Right lobe of liver (tissue), 6 donors: ENCODE measurements around the gene SLC29A2. TPM values are rescaled to one million over a fixed set of nuclear protein-coding genes. Genes with fewer than 3 reads are reported as not detected.

Experiments
- ATAC-seq, 4 donors: fragments of 200-7000 bp; cut with Tn5 transposase; one replicate each; pipeline ENCODE4 v1.9.1; 2020; ENCODE audit warnings: mild to moderate bottlenecking in 4 of 4, moderate library complexity in 4 of 4
- DNase-seq, 3 donors: peaks; one replicate each; pipeline ENCODE4 v3.0.0-alpha.2; 2020
- H3K27ac ChIP-seq, 3 donors: fragments of 200-600 bp; one replicate each; pipeline ENCODE4 v1.8.0; 2022
- H3K27me3 ChIP-seq, 2 donors: fragments of 200-600 bp; one replicate each; pipeline ENCODE4 v1.8.0; 2022
- H3K36me3 ChIP-seq, 4 donors: fragments of 200-600 bp; sonication (generic) in 1 of 4; one replicate each; pipeline versions ENCODE4 v1.5.1 to v1.8.0; 2017 to 2022; ENCODE audit warnings: control low read depth in 1 of 4
- H3K4me1 ChIP-seq, 4 donors: fragments of 200-600 bp; sonication (generic) in 1 of 4; one replicate each; pipeline versions ENCODE4 v1.5.1 to v1.8.0; 2017 to 2022; ENCODE audit warnings: control low read depth in 1 of 4
- H3K4me3 ChIP-seq, 3 donors: fragments of 200-600 bp; one replicate each; pipeline ENCODE4 v1.8.0; 2022
- H3K9me3 ChIP-seq, 4 donors: fragments of 200-600 bp; sonication (generic) in 1 of 4; one replicate each; pipeline versions ENCODE4 v1.5.1 to v1.8.0; 2017 to 2022; ENCODE audit warnings: control low read depth in 1 of 4
- POLR2A ChIP-seq: fragments of 450-650 bp; IDR thresholded peaks from one replicate; pipeline ENCODE4 v1.6.1; 2017; ENCODE audit warnings: antibody characterized with exemption, mild to moderate bottlenecking
- WGBS: methylation state at CpG from one replicate; pipeline ENCODE4 v1.1.6; 2018; ENCODE audit warnings: low coverage, low lambda C conversion rate; ENCODE audit not compliant: insufficient coverage; ENCODE audit errors: missing lambda C conversion rate; 5-methylcytosine and 5-hydroxymethylcytosine counted together
- intact Hi-C, 2 donors: fragments of 100-400 bp; cut with DNase I; formaldehyde crosslinking; loops; one replicate each; pipeline versions ENCODE4 v1.11.2 to v1.14.1; 2022
- total RNA-seq, 6 experiments: library from RNA; depleted of rRNA in 2 of 6; stranded (reverse); fragments of >200 nt in 2 of 6; fragmentation: NEBNext Ultra II Directional in 3 of 6; extraction: Animal tissue kit (Norgen Biotek cat#: 25700) in 3 of 6; gene quantifications; one replicate each; pipeline versions ENCODE4 v1.1.0 to v1.2.4, GENCODE V29; 2016 to 2023
- TF ChIP-seq, protein P1 (sequence below), 4 donors: fragments of 200-600 bp in 3 of 4; fragments of 450-650 bp in 1 of 4; IDR thresholded peaks; one replicate each; pipeline versions ENCODE4 v1.5.1 to v1.8.0; 2016 to 2022; ENCODE audit warnings: antibody characterized with exemption in 4 of 4, mild to moderate bottlenecking in 2 of 4
- donor health status: DM: no; HTN: yes; CAD: no.
- donor health status: DM: no; HTN: no; CAD: no.
- donor health status: DM: no; HTN: no; CAD: no.
- donor health status: DM: no; HTN: yes; CAD: no.
- donor health status: DM: no; HTN: yes; CAD: no.

Gene SLC29A2
- total RNA-seq, 6 experiments from 2014 or later, result 0.35 to 2.2 (median 1.1) TPM

- TF ChIP-seq, protein P1, sequence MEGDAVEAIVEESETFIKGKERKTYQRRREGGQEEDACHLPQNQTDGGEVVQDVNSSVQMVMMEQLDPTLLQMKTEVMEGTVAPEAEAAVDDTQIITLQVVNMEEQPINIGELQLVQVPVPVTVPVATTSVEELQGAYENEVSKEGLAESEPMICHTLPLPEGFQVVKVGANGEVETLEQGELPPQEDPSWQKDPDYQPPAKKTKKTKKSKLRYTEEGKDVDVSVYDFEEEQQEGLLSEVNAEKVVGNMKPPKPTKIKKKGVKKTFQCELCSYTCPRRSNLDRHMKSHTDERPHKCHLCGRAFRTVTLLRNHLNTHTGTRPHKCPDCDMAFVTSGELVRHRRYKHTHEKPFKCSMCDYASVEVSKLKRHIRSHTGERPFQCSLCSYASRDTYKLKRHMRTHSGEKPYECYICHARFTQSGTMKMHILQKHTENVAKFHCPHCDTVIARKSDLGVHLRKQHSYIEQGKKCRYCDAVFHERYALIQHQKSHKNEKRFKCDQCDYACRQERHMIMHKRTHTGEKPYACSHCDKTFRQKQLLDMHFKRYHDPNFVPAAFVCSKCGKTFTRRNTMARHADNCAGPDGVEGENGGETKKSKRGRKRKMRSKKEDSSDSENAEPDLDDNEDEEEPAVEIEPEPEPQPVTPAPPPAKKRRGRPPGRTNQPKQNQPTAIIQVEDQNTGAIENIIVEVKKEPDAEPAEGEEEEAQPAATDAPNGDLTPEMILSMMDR (IDR thresholded peaks at IDR 0.05), result no peak
- TF ChIP-seq POLR2A, result no peak
- no peak overlapping the region for H3K27ac ChIP-seq
Measured at GRCh38 chr11:66325263-66325671, 46.3 kb downstream of the SLC29A2 start.

DNA sequence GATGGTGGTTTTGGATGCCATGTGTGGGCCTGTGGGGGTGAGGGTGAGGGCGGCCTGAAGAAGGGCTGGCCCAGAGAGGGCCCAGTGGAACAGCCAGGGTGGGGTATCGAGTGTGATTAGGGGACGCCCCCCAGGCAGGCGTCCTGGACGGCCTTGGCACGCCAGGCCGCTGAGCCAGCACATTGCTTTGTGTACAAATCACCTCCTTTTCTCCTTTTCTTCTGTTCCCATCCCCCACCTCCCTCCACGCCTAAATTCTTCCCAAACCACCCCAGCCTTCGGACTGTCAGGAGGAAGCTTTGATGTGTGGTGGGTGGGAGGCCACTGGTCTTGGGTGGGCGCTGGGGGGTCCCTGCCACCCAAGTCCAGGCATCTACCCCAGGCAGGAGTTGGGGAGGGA, 46.9 kb downstream of the SLC29A2 start:
- peaks cover 0 to 8% (median 0%) of the 10 kb centered on the region in 4 donors for H3K4me1 ChIP-seq
- ATAC-seq (no peak), DNase-seq (no peak)
- intact Hi-C loops, result no loop called here
- WGBS, result no CpG with 5 or more reads among the region's 10 CpGs
- no peaks in the 10 kb centered on the region for H3K9me3 ChIP-seq
- TF ChIP-seq, protein P1 (IDR thresholded peaks at IDR 0.05), result no peak
- H3K27ac ChIP-seq, result no peak overlapping the region
- H3K4me3 ChIP-seq, result no peak overlapping the region
- no peaks in the 10 kb centered on the region for H3K27me3 ChIP-seq
- H3K36me3 ChIP-seq, result no peaks in the 10 kb centered on the region

More at GRCh38 chr11:66325263-66325671, 46.3 kb downstream of the SLC29A2 start:
- intact Hi-C loops, result no loop called here
- DNase-seq (no peak), ATAC-seq (no peak)
- H3K36me3 ChIP-seq, result no peaks in the 10 kb centered on the region
- H3K27me3 ChIP-seq, result no peaks in the 10 kb centered on the region
- no peak overlapping the region for H3K4me3 ChIP-seq
- H3K9me3 ChIP-seq, result no peaks in the 10 kb centered on the region
- peaks cover 0 to 8% (median 0%) of the 10 kb centered on the region in 4 donors for H3K4me1 ChIP-seq
- WGBS, result 53% methylated on average over 2 of the region's 8 CpGs

DNA sequence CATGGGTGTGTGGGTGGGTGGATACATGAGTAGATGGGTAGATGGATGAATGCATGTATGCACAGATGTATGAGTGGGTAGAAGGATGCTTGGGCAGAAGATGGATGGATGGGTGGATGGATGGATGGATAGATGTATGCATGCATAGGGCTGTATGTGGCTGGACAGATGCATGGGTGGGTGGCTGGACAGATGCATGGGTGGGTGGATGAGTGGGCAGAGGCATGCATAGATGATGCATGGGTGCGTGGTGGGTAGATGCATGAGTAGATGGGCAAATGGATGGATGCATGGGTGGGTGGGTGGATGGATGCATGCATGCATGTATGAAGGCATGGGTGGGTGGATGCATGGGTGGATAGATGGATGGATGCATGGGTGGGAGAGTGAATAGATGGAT, 47.9 kb downstream of the SLC29A2 start:
- Histone ChIP-seq H3K36me3 (no peaks in the 10 kb centered on the region), H3K27ac (no peak overlapping the region), H3K4me1 (peaks cover 0 to 9% (median under 1%) of the 10 kb centered on the region in 4 donors), H3K9me3 (no peaks in the 10 kb centered on the region), H3K4me3 (no peak overlapping the region), H3K27me3 (no peaks in the 10 kb centered on the region)
- no peak for ATAC-seq
- 85% methylated on average over 1 of the region's 1 CpG for WGBS
- no peak for TF ChIP-seq POLR2A
- TF ChIP-seq, protein P1 (IDR thresholded peaks at IDR 0.05), result no peak
- DNase-seq, result no peak
- intact Hi-C loops, result no loop called here

DNA sequence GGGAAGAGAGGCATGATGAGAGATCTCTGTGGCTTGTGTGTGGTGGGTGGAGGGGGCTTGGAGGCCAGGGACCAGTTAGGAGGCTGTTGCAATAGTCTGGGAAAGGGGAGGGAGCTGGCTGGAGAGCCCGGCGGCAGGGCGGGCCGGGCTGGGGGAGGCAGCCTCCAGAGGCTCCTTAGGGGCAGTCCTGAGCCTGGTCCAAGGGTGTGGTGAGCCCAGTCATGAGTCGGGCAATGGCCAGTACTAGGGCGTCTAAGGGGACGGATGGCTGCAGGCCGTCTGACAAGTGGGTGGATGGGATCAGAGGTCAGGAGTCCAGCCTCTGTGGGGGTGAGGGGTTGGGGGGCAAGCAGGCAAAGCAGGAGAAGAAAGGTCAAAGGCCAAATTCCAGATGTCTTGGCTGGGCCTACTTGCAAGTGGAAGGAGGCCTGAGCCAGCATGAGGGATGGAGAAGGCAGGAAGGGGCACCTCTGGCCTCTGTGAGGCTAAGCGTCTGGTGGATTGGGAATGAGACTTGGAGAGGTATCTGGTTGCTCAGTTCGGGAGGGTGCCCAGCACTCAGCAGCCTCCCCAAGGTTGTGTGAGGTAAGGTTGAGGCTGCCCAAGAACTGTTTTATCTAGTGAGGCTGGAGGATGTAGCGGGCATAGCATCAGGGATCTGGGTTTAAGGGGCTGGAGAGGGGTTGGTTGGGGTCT, 48.7 kb downstream of the SLC29A2 start:
- H3K4me3 ChIP-seq, result no peak overlapping the region
- DNase-seq (no peak), ATAC-seq (no peak)
- no peak overlapping the region for H3K27ac ChIP-seq
- TF ChIP-seq, protein P1 (IDR thresholded peaks at IDR 0.05), result no peak
- TF ChIP-seq POLR2A, result no peak
- peaks cover 0 to 10% (median 4%) of the 10 kb centered on the region in 4 donors for H3K4me1 ChIP-seq
- 84% methylated on average over 10 of the region's 11 CpGs for WGBS
- H3K9me3 ChIP-seq, result no peaks in the 10 kb centered on the region
- intact Hi-C loops, result no loop called here
- H3K27me3 ChIP-seq, result no peaks in the 10 kb centered on the region
- H3K36me3 ChIP-seq, result no peaks in the 10 kb centered on the region
